Suprapubic skin (tissue), 4 donors: ENCODE measurements around the gene MRPS14.

Experiments
- EP300 ChIP-seq: sonication (generic); formaldehyde crosslinking; IDR thresholded peaks from one replicate; pipeline ENCODE4 v1.6.1; 2017; ENCODE audit warnings: antibody characterized with exemption
- POLR2A ChIP-seq, 2 donors: fragments of 450-650 bp; IDR thresholded peaks; one replicate each; pipeline ENCODE4 v1.6.1; 2017; ENCODE audit warnings: antibody characterized with exemption in 2 of 2, mild to moderate bottlenecking in 2 of 2, moderate library complexity in 2 of 2
- POLR2AphosphoS5 ChIP-seq, 3 donors: sonication (generic); formaldehyde crosslinking; IDR thresholded peaks; one replicate each; pipeline ENCODE4 v1.6.1; 2017; ENCODE audit warnings: antibody characterized with exemption in 3 of 3
- TF ChIP-seq, protein P1 (sequence below), 2 donors: fragments of 200-600 bp in 1 of 2; fragments of 450-650 bp in 1 of 2; sonication (generic) in 1 of 2; IDR thresholded peaks; one replicate each; pipeline ENCODE4 v1.5.1; 2016 to 2019; ENCODE audit warnings: antibody characterized with exemption in 2 of 2, mild to moderate bottlenecking in 1 of 2, moderate library complexity in 1 of 2

DNA sequence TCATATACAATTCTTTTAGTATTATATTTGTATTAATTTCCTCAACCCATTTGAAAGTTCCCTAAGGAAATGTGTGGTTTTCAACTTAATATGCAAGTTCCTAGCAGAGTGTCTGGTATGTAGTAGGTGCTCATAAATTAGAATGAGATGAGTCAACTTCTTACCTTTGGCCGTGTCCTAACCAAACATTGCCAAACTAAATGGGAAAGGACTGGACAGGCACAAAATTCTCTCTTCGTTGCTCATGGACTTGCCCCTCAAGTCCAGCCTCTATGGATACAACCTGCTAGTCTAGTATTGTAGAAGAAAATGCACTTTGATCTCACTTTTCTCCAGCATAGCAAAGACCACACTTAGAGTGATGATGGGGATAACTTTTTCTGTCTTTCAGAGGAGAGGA, 11.6 kb upstream of the MRPS14 start:
- no peak for TF ChIP-seq POLR2A (IDR thresholded peaks at IDR 0.05)
- TF ChIP-seq, protein P1, sequence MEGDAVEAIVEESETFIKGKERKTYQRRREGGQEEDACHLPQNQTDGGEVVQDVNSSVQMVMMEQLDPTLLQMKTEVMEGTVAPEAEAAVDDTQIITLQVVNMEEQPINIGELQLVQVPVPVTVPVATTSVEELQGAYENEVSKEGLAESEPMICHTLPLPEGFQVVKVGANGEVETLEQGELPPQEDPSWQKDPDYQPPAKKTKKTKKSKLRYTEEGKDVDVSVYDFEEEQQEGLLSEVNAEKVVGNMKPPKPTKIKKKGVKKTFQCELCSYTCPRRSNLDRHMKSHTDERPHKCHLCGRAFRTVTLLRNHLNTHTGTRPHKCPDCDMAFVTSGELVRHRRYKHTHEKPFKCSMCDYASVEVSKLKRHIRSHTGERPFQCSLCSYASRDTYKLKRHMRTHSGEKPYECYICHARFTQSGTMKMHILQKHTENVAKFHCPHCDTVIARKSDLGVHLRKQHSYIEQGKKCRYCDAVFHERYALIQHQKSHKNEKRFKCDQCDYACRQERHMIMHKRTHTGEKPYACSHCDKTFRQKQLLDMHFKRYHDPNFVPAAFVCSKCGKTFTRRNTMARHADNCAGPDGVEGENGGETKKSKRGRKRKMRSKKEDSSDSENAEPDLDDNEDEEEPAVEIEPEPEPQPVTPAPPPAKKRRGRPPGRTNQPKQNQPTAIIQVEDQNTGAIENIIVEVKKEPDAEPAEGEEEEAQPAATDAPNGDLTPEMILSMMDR (IDR thresholded peaks at IDR 0.05), result no peak
- TF ChIP-seq EP300, result no peak
- no peak for TF ChIP-seq POLR2AphosphoS5 (IDR thresholded peaks at IDR 0.05)
